WTC11 (cell line): ENCODE results near the gene THBD.

Source experiments
- KAT7 ChIP-seq: sonication (generic); formaldehyde crosslinking; IDR thresholded peaks from 2 replicates; pipeline ENCODE4 v1.8.1; 2023; ENCODE audit warnings: missing genetic modification reagents, mild to moderate bottlenecking, borderline replicate concordance
- NFYB ChIP-seq: sonication (generic); formaldehyde crosslinking; conservative IDR thresholded peaks from 2 replicates; pipeline ENCODE4 v1.8.0; 2022; ENCODE audit warnings: low read depth, missing genetic modification reagents
- NR1H2 ChIP-seq: sonication (generic); formaldehyde crosslinking; IDR thresholded peaks from 2 replicates; pipeline ENCODE4 v1.9.0; 2021; ENCODE audit warnings: mild to moderate bottlenecking, moderate library complexity, missing genetic modification reagents
- SMAD3 ChIP-seq: sonication (generic); formaldehyde crosslinking; IDR thresholded peaks from 2 replicates; pipeline ENCODE4 v1.8.0; 2022; ENCODE audit warnings: missing genetic modification reagents, mild to moderate bottlenecking, borderline replicate concordance
- SP1 ChIP-seq: sonication (generic); formaldehyde crosslinking; conservative IDR thresholded peaks from 2 replicates; pipeline ENCODE4 v1.8.1; 2022; ENCODE audit warnings: missing genetic modification reagents
- TEAD4 ChIP-seq: sonication (generic); formaldehyde crosslinking; IDR thresholded peaks from 2 replicates; pipeline ENCODE4 v1.8.0; 2022; ENCODE audit warnings: mild to moderate bottlenecking, missing genetic modification reagents
- ZNF232 ChIP-seq: sonication (generic); formaldehyde crosslinking; IDR thresholded peaks from 2 replicates; pipeline ENCODE4 v1.8.0; 2022; ENCODE audit warnings: mild to moderate bottlenecking, missing genetic modification reagents
- ZNF317 ChIP-seq: sonication (generic); formaldehyde crosslinking; IDR thresholded peaks from 2 replicates; pipeline ENCODE4 v1.8.1; 2023; ENCODE audit warnings: low read depth, mild to moderate bottlenecking, moderate library complexity, missing genetic modification reagents, borderline replicate concordance
- TF ChIP-seq, protein P1 (sequence below): fragments of 200-600 bp; IDR thresholded peaks from 2 replicates; pipeline ENCODE4 v1.8.0; 2022; ENCODE audit warnings: antibody characterized with exemption
- TF ChIP-seq, protein P2 (sequence below): sonication (generic); formaldehyde crosslinking; IDR thresholded peaks from 2 replicates; pipeline ENCODE4 v1.8.0; 2022; ENCODE audit warnings: mild to moderate bottlenecking, missing genetic modification reagents
- TF ChIP-seq, protein P3 (sequence below): sonication (generic); formaldehyde crosslinking; IDR thresholded peaks from 2 replicates; pipeline ENCODE4 v1.8.1; 2022; ENCODE audit warnings: low read depth, mild to moderate bottlenecking, moderate library complexity, missing genetic modification reagents, borderline replicate concordance
- TF ChIP-seq, protein P4 (sequence below): sonication (generic); formaldehyde crosslinking; IDR thresholded peaks from 2 replicates; pipeline ENCODE4 v1.8.1; 2023; ENCODE audit warnings: mild to moderate bottlenecking, missing genetic modification reagents, borderline replicate concordance
- TF ChIP-seq, protein P5 (sequence below): sonication (generic); formaldehyde crosslinking; conservative IDR thresholded peaks from 2 replicates; pipeline ENCODE4 v1.8.1; 2022; ENCODE audit warnings: mild to moderate bottlenecking, missing genetic modification reagents
- TF ChIP-seq, protein P6 (sequence below): sonication (generic); formaldehyde crosslinking; IDR thresholded peaks from 2 replicates; pipeline ENCODE4 v1.8.1; 2023; ENCODE audit warnings: mild to moderate bottlenecking, missing genetic modification reagents, moderate library complexity

DNA sequence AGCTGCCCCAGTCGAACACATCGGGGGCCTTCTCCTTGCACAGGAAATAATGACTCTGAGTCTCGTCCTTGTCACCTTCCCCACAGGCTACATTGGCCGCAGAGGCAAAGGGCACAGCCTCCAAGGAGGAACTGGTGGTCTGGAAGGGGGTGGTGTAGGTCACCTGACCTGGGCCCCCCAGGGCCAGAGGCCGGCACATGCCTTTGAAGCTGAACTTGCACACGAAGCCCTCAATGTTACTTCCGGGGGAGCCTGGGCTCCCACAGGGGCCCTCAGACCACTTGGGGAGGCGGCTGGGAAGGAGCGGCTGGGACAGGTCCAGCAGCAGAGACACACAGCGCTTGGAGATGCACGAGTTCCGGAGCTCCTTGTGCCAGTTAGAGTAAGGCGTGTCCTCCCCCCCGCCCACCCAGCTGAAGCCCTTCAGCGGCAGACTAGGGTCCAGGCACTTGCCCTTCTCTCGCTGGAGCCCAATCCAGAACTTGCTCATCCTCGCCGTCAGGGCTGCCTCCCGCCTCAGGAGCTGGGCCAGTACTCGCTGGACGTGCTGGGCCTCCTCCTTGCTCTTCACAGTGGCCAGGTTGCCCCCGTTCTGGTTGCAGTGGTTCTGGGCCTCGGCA, 36.1 kb upstream of the THBD start:
- TF ChIP-seq, protein P1, sequence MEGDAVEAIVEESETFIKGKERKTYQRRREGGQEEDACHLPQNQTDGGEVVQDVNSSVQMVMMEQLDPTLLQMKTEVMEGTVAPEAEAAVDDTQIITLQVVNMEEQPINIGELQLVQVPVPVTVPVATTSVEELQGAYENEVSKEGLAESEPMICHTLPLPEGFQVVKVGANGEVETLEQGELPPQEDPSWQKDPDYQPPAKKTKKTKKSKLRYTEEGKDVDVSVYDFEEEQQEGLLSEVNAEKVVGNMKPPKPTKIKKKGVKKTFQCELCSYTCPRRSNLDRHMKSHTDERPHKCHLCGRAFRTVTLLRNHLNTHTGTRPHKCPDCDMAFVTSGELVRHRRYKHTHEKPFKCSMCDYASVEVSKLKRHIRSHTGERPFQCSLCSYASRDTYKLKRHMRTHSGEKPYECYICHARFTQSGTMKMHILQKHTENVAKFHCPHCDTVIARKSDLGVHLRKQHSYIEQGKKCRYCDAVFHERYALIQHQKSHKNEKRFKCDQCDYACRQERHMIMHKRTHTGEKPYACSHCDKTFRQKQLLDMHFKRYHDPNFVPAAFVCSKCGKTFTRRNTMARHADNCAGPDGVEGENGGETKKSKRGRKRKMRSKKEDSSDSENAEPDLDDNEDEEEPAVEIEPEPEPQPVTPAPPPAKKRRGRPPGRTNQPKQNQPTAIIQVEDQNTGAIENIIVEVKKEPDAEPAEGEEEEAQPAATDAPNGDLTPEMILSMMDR, result no peak
- no peak for TF ChIP-seq NR1H2
- TF ChIP-seq, protein P2, sequence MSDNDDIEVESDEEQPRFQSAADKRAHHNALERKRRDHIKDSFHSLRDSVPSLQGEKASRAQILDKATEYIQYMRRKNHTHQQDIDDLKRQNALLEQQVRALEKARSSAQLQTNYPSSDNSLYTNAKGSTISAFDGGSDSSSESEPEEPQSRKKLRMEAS (CRISPR knock-in tag), result no peak
- no peak for TF ChIP-seq SMAD3
- TF ChIP-seq, protein P3, sequence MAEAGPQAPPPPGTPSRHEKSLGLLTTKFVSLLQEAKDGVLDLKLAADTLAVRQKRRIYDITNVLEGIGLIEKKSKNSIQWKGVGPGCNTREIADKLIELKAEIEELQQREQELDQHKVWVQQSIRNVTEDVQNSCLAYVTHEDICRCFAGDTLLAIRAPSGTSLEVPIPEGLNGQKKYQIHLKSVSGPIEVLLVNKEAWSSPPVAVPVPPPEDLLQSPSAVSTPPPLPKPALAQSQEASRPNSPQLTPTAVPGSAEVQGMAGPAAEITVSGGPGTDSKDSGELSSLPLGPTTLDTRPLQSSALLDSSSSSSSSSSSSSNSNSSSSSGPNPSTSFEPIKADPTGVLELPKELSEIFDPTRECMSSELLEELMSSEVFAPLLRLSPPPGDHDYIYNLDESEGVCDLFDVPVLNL (CRISPR knock-in tag), result no peak
- TF ChIP-seq ZNF232 (CRISPR knock-in tag), result no peak
- TF ChIP-seq KAT7 (CRISPR knock-in tag), result no peak
- TF ChIP-seq, protein P4, sequence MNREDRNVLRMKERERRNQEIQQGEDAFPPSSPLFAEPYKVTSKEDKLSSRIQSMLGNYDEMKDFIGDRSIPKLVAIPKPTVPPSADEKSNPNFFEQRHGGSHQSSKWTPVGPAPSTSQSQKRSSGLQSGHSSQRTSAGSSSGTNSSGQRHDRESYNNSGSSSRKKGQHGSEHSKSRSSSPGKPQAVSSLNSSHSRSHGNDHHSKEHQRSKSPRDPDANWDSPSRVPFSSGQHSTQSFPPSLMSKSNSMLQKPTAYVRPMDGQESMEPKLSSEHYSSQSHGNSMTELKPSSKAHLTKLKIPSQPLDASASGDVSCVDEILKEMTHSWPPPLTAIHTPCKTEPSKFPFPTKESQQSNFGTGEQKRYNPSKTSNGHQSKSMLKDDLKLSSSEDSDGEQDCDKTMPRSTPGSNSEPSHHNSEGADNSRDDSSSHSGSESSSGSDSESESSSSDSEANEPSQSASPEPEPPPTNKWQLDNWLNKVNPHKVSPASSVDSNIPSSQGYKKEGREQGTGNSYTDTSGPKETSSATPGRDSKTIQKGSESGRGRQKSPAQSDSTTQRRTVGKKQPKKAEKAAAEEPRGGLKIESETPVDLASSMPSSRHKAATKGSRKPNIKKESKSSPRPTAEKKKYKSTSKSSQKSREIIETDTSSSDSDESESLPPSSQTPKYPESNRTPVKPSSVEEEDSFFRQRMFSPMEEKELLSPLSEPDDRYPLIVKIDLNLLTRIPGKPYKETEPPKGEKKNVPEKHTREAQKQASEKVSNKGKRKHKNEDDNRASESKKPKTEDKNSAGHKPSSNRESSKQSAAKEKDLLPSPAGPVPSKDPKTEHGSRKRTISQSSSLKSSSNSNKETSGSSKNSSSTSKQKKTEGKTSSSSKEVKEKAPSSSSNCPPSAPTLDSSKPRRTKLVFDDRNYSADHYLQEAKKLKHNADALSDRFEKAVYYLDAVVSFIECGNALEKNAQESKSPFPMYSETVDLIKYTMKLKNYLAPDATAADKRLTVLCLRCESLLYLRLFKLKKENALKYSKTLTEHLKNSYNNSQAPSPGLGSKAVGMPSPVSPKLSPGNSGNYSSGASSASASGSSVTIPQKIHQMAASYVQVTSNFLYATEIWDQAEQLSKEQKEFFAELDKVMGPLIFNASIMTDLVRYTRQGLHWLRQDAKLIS (CRISPR knock-in tag), result no peak
- TF ChIP-seq, protein P5, sequence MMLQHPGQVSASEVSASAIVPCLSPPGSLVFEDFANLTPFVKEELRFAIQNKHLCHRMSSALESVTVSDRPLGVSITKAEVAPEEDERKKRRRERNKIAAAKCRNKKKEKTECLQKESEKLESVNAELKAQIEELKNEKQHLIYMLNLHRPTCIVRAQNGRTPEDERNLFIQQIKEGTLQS (CRISPR knock-in tag), result no peak
- no peak for TF ChIP-seq NFYB (CRISPR knock-in tag)
- TF ChIP-seq, protein P6, sequence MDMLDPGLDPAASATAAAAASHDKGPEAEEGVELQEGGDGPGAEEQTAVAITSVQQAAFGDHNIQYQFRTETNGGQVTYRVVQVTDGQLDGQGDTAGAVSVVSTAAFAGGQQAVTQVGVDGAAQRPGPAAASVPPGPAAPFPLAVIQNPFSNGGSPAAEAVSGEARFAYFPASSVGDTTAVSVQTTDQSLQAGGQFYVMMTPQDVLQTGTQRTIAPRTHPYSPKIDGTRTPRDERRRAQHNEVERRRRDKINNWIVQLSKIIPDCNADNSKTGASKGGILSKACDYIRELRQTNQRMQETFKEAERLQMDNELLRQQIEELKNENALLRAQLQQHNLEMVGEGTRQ (CRISPR knock-in tag), result no peak
- no peak for TF ChIP-seq TEAD4 (CRISPR knock-in tag)
- TF ChIP-seq SP1 (CRISPR knock-in tag), result no peak
- TF ChIP-seq ZNF317, result no peak
